HG03097 (cell line): ENCODE data around the gene KIAA0825.
A peak's percentile ranks its signal among the peaks of the same experiment; 100 is the strongest.
"Not testable (repeated sequence)": the region's sequence is repeated elsewhere in the genome, so short reads cannot be mapped to it uniquely, and the experiment has no call there.

Experiments used
- ATAC-seq: cut with Tn5 transposase; IDR thresholded peaks from one replicate; pipeline ENCODE4 v1.9.1; 2021; ENCODE audit not compliant: unreplicated experiment, low FRiP score

The KIAA0825 gene

GRCh38 chr5:94125107-94125506, 493.3 kb downstream of the KIAA0825 start:
- no peak for ATAC-seq

- not testable (repeated sequence) for ATAC-seq
These were observed 502.1 kb downstream of the KIAA0825 start for GRCh38 chr5:94116317-94116716.

- no peak for ATAC-seq
These were observed 505.3 kb downstream of the KIAA0825 start for GRCh38 chr5:94113087-94113486.

GRCh38 chr5:94111209-94112004, 507.0 kb downstream of the KIAA0825 start:
- ATAC-seq: peak; percentile 100

- ATAC-seq: no peak
These were observed 514.7 kb downstream of the KIAA0825 start for GRCh38 chr5:94103514-94104245.
